ENCODE measurements around the gene LTO1.

The LTO1 gene

DNA sequence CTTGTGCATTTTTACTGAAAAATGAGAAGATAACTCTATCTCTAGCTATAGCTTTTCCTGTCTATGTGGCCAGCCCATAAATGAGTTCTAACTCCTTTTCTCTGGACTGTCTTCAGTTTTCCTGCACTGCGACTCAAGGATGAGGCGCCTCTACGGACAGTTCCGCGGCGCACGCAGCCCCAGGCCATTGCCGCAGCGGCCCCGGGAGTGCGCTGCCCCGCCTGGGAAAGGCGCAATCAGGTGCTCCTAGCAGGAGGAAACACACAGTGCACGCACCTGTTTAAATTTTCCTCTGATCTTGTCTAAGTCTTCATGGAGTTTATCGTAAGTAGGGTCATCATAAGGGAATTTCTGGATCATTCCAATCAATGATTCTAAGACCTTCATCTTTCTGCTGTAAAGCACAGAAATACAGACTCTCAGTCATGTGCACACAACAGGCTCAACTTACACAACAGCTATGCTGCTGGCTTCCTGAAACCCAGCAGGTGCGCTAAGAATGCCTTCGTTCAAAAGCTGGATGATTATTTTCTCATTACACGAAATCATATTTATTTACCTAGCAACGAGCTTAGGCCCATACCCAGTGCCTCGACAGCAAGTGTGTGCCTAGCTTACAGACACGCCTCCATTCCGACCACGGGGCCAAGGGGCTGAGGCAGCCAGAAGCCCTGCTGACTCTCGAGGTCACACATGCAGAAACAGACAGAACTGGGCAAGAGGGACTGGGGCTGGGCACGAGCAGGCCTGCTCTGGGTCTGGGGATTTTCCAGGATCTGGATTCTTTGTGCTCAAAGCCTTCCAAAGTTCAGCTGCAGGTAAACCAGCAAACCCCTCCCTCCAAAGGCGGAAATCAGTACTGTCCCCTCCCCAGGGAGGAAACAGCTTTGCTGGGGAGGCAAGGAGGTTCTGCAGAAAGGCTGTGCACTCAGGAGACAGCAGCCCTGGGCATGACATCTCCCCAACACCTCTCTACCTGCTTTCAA lies 7.2 kb downstream of the LTO1 start:
- TF ChIP-seq, protein P1, sequence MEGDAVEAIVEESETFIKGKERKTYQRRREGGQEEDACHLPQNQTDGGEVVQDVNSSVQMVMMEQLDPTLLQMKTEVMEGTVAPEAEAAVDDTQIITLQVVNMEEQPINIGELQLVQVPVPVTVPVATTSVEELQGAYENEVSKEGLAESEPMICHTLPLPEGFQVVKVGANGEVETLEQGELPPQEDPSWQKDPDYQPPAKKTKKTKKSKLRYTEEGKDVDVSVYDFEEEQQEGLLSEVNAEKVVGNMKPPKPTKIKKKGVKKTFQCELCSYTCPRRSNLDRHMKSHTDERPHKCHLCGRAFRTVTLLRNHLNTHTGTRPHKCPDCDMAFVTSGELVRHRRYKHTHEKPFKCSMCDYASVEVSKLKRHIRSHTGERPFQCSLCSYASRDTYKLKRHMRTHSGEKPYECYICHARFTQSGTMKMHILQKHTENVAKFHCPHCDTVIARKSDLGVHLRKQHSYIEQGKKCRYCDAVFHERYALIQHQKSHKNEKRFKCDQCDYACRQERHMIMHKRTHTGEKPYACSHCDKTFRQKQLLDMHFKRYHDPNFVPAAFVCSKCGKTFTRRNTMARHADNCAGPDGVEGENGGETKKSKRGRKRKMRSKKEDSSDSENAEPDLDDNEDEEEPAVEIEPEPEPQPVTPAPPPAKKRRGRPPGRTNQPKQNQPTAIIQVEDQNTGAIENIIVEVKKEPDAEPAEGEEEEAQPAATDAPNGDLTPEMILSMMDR (IDR thresholded peaks at IDR 0.05; ENCODE audit: low read depth, low read length), result no peak
- no peak for TF ChIP-seq POLR2A (IDR thresholded peaks at IDR 0.05; ENCODE audit: extremely low read depth, insufficient read length)
- TF ChIP-seq, protein P2, sequence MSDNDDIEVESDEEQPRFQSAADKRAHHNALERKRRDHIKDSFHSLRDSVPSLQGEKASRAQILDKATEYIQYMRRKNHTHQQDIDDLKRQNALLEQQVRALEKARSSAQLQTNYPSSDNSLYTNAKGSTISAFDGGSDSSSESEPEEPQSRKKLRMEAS (IDR thresholded peaks at IDR 0.05; ENCODE audit: low read depth, low read length), result no peak
- no peak for TF ChIP-seq MYC (IDR thresholded peaks at IDR 0.05; ENCODE audit: low read depth, low read length)
- no peak for DNase-seq (ENCODE audit: low read depth)
- no peak overlapping the region for H3K4me3 ChIP-seq (ENCODE audit: low read depth, low read length)

DNA sequence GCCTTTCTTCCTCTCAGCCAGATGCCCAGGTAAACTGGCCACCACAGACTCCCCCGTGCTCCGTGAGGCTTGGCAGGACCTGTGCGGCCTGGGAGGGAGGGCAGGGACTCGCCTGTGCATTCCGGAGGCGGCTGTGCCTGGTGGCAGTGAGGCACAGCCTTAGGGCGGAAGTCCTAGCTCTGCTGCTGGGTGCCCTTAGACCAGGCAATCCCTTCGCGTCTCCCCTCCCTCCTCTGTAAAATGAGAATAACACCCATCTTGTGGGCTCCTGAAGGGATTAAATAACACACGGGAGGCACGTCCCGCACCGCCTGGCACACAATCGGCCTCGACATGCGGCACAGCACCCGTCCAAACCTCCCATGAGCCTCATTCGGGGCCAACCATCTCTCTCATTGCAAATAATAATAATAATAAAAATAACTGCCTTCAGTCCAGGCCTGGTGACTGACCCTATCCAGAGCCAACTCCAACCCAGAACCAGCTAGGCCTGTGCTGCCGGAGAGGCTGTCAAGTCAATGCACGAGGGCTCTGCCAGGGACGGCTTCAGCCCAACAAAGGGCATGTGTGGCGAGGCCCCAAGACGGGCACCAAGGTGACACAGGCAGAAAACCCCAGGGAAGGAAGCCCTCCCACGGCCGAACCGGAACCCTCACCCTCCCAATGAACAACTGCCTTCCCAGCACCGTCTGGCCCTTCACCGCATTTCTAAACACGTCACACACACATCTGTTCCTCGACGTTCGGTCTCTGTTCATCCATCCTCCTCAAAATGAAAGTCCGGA lies 8.2 kb downstream of the LTO1 start:
- TF ChIP-seq, protein P2 (IDR thresholded peaks at IDR 0.05; ENCODE audit: low read depth, low read length), result no peak
- TF ChIP-seq MYC (IDR thresholded peaks at IDR 0.05; ENCODE audit: low read depth, low read length) (no peak), POLR2A (IDR thresholded peaks at IDR 0.05; ENCODE audit: extremely low read depth, insufficient read length) (no peak)
- TF ChIP-seq, protein P1 (IDR thresholded peaks at IDR 0.05; ENCODE audit: low read depth, low read length), result no peak
- no peak overlapping the region for H3K4me3 ChIP-seq (ENCODE audit: low read depth, low read length)
- no peak for DNase-seq (ENCODE audit: low read depth)

DNA sequence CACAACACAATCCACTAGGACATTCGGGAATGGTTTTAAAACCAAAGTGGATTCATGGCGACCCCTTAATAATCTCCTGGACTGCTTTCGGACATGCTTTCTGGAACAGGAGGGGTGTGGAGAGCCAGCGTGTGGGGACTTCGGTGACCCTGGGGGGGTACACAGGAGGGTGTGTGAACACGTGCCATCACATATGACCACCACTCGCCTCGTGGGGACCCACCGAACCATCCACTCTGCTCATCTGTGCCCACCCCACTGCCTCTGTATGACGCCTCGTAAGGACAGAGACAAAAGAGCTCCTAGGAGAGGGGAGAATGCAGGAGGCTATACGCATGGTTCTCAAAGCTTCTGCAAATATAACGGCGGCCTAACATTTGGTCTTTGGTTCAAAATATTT lies 8.9 kb downstream of the LTO1 start:
- no peak for DNase-seq (ENCODE audit: low read depth)
- no peak overlapping the region for H3K4me3 ChIP-seq (ENCODE audit: low read depth, low read length)
- TF ChIP-seq POLR2A (IDR thresholded peaks at IDR 0.05; ENCODE audit: extremely low read depth, insufficient read length) (no peak), MYC (IDR thresholded peaks at IDR 0.05; ENCODE audit: low read depth, low read length) (no peak)
- TF ChIP-seq, protein P1 (IDR thresholded peaks at IDR 0.05; ENCODE audit: low read depth, low read length), result no peak
- TF ChIP-seq, protein P2 (IDR thresholded peaks at IDR 0.05; ENCODE audit: low read depth, low read length), result no peak

DNA sequence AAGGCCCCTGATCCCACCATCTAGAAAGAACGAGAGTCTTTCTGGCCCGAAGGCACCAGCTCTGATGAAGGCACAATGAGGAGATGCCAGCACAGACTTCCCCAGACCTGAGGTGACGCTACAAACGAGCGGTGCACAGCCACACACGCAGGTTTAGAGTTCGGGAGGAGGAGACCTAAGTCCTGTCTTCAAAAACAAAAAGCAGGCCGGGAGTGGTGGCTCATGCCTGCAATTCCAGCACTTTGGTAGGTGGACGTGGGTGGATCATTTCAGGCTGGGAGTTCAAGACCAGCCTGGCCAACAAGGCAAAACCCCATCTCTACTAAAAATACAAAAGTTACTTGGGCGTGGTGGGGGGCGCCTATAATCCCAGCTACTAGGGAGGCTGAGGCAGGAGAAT lies 9.5 kb downstream of the LTO1 start:
- no peak for DNase-seq (ENCODE audit: low read depth)
- TF ChIP-seq, protein P1 (IDR thresholded peaks at IDR 0.05; ENCODE audit: low read depth, low read length), result no peak
- TF ChIP-seq MYC (IDR thresholded peaks at IDR 0.05; ENCODE audit: low read depth, low read length) (no peak), POLR2A (IDR thresholded peaks at IDR 0.05; ENCODE audit: extremely low read depth, insufficient read length) (no peak)
- TF ChIP-seq, protein P2 (IDR thresholded peaks at IDR 0.05; ENCODE audit: low read depth, low read length), result no peak
- no peak overlapping the region for H3K4me3 ChIP-seq (ENCODE audit: low read depth, low read length)

DNA sequence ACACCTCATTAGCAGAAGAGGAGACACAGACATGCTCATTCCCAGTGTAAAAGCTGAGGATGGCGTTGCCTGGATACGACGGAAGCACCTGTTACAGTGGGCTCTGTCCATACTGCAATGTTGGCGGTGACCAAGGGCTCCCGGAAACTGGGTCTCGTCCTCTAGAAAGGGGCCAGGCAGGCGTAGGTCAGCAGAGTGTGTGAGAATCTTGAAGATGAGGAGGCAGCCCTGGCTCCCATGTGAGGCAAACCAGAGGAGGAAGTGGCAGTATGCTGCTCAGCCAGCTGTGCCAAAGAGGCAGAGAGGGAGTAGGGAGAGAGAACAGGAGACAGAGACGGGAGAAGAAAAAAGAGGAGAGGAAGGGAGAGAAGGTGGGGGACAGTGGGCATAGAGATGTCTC lies 10.3 kb downstream of the LTO1 start:
- no peak overlapping the region for H3K4me3 ChIP-seq (ENCODE audit: low read depth, low read length)
- DNase-seq (ENCODE audit: low read depth), result no peak
- no peak for TF ChIP-seq POLR2A (IDR thresholded peaks at IDR 0.05; ENCODE audit: extremely low read depth, insufficient read length)
- TF ChIP-seq, protein P1 (IDR thresholded peaks at IDR 0.05; ENCODE audit: low read depth, low read length), result no peak
- TF ChIP-seq MYC (IDR thresholded peaks at IDR 0.05; ENCODE audit: low read depth, low read length), result no peak
- TF ChIP-seq, protein P2 (IDR thresholded peaks at IDR 0.05; ENCODE audit: low read depth, low read length), result no peak
